Left hindlimb (tissue), 1 donor: ENCODE measurements around the gene OSTC.
"Not testable (repeated sequence)": the region's sequence is repeated elsewhere in the genome, so short reads cannot be mapped to it uniquely, and the experiment has no call there.

Experiments
- DNase-seq: peaks from one replicate; pipeline ENCODE4 v3.0.0-alpha.2; 2018

Gene OSTC

DNA sequence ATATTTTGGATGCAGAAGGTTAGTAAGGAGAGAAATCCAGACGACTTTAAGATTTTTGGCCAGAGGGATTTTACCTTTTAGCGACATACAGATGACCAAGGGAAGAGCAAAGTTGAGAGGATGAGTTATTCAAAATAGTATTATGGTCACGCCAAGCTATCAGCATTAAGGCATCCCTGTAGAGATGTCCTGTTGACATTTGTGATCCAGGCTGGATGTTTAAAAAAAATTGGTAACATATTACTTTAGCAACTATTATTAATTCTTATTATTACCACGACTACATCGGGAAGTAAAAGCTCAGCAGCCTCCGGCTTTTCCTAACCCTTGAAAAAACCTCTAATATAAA lies 562 bp upstream of the OSTC start:
- DNase-seq, result no peak

GRCh38 chr4:108651014-108651791 lies 804 bp downstream of the OSTC start:
- no peak for DNase-seq

GRCh38 chr4:108662629-108663028 lies 12.2 kb downstream of the OSTC start:
- DNase-seq, result no peak

GRCh38 chr4:108674356-108674977 lies 24.1 kb downstream of the OSTC start:
- DNase-seq, result no peak

- no peak for DNase-seq
These were observed 31.0 kb downstream of the OSTC start for GRCh38 chr4:108681321-108681809.

- DNase-seq, result no peak
These were observed 33.1 kb downstream of the OSTC start for GRCh38 chr4:108683479-108683878.

DNA sequence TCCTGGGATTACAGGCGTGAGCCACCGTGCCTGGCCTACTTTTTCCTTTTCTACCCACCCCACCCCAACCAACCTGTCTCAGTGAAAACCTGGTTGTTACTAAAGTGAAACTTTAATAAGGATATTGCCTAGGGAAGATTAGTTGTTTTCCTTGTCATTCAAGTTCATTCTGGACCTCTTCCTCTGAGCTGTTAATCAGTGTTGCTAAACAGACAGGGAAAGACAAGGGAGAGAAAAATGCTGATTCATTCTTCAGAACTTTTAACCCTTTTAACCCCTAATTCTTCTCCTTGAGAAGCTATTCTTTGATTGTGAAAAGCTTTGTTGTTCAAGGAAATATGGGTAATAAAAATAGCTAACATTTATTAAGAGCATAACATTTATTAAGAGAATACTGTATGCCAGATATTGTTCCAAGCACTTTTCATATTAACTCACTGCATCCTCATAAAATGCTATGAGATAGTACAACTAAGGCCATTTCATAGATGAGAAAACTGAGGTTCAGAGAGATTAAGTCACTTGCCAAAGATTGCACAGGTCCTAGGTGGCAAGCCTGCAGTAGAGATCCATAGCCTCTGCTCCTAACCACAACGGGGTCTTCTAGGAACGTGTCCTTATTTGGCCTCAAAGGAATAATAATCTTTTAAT lies 34.8 kb downstream of the OSTC start:
- no peak for DNase-seq

GRCh38 chr4:108690738-108691137 lies 40.3 kb downstream of the OSTC start:
- no peak for DNase-seq

GRCh38 chr4:108693211-108693610 lies 42.8 kb downstream of the OSTC start:
- no peak for DNase-seq

DNA sequence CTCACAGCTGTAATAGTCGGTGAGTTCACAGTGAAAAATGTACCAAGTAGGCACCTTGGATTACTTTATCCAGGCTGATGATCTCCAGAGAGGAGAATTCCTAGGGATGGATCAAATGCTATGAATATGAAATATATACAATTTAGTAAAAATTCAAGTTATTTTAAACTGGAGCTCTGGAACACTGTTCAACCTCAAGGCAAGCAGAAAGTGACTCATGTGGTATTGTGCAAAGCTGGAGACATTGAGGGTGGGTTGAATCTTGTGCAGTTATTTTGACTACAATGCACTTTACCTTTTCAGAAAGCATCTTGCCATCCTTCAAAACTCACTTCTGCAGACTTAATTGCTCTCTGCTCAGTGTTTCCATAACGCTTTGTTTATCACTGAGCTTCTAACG lies 43.4 kb downstream of the OSTC start:
- no peak for DNase-seq

DNA sequence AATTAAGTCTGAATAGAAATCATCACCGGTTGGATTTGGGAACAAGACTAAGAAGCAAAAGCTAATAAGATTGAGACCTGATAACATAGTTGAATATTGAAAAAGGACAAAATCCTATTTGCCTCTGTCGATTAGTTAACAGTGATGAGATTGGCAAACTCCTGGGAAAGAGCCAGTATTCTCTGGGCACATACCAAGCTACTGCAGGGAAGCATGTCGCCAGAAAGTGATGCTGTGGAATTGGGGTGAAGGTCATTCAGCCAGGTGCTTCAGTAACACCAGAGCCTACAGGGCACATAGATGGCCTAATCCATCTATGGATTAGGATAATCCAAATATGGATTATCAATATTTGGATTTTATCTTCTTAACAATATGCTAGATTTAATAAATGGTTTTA lies 44.0 kb downstream of the OSTC start:
- no peak for DNase-seq

DNA sequence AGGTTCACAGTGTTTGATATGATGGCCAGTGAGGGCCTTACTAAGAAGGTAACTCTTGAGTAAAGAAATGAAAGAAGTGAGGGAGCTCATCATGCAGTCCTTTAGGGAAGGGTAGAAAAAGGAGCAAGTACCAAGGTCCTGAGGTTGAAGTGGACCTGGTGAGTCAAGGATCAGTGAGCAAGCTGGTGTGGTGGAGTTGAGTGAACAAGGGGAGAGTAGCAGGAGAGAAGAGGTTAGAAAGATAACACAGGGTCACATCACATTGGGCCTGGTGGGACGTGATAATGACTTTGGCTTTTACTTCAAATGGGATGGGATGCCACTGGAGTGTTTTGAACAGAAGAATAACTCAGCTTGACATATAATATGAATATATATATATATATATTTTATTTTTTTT lies 44.7 kb downstream of the OSTC start:
- DNase-seq, result no peak

- no peak for DNase-seq
These were observed 45.8 kb downstream of the OSTC start for GRCh38 chr4:108696160-108696559.

- no peak for DNase-seq
These were observed 49.8 kb downstream of the OSTC start for GRCh38 chr4:108700081-108700757.

DNA sequence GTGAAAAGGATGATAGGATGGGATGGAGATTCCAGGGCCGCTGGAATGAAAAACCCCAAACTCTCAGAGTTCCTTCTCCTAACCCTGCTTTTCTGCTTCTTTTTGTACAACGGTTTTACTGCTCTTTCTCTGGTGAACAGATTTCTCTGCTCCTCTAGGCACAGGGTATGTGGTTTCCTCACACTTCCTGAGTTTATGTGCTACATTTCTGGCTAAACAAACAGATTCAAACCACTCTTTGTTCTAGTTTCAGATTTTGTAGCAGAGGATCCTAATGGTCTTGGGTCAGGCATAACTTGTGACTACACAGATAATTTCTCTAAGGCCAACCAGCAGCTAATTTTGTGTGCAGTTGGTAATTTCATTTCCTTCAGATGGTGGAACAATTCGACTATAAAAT lies 52.6 kb downstream of the OSTC start:
- DNase-seq, result no peak

DNA sequence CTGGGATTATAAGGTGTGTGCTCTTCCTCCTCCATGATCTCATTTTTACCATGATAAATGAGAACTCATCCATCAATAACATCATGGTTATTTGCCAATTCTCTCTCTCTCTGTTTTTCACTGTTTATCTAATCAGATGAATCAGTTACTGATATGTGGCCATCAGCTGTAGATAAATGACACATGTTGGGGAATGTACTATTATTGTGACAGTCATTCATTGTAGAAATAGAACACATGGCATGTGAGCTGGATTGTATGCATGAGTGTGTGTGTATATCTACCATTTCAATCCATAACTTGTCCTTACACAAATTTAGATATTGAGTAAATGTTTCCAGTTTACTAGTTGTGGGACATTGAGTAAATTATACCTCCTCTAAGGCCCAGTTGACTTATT lies 53.0 kb downstream of the OSTC start:
- no peak for DNase-seq

- no peak for DNase-seq
These were observed 53.6 kb downstream of the OSTC start for GRCh38 chr4:108703966-108704365.

DNA sequence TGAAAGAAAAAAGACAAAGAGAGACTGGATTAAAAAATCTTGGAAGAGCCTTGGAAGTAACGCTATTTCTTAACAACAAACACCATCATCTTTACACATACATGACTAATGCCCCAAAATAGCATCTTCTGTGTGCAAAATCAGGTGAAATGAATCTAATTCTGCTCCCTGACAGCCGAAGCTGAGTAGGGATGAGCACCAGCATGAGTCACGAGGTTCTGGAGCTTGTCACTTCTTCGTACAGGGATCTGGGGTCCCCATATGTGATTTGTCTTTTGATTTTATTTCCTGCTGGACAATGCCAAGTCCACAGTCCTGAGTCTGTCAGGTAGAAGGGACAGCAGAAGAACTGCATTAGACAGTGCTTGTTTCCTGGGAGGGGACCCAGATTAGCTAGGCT lies 55.9 kb downstream of the OSTC start:
- DNase-seq, result no peak

GRCh38 chr4:108709234-108709633 lies 58.8 kb downstream of the OSTC start:
- no peak for DNase-seq

- no peak for DNase-seq
These were observed 59.3 kb downstream of the OSTC start for GRCh38 chr4:108709722-108710121.

DNA sequence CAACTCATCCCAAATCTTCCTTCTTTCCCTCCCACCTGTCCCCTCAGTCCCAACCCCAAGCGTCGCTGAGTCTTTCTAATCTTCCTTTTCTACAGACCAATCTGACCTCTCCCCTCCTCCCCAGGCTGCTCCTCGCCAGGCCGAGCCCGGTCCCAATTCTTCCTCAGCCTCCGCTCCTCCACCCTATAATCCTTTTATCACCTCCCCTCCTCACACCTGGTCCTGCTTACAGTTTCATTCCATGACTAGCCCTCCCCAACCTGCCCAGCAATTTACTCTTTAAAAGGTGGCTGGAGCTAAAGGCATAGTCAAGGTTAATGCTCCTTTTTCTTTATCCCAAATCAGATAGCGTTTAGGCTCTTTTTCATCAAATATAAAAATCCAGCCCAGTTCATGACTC lies 60.2 kb downstream of the OSTC start:
- not testable (repeated sequence) for DNase-seq

DNA sequence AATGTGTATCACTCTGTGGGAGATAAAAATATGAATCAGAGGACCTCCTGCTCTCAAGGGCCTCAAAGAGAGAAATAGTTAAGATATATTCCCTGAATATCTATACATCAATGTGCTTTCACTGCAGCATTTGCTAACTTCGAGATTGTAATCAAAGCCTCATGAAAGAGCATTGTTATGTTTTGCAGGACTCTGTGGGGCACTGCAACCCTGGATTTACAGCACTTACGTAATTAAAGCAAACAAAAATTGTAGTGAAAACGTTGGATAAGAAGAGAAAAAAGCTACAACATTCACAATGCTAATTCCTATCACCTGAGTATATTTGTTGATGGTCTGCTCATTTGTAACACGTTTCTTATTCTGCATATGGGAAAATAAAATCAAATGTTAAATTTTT lies 64.5 kb downstream of the OSTC start:
- DNase-seq, result no peak

- DNase-seq, result no peak
These were observed 65.9 kb downstream of the OSTC start for GRCh38 chr4:108716340-108716739.

GRCh38 chr4:108717386-108717785 lies 67.0 kb downstream of the OSTC start:
- no peak for DNase-seq
